ENCODE data around the gene TLK2. TPM values are rescaled to one million over a fixed set of nuclear protein-coding genes. Genes with fewer than 3 reads are reported as not detected.

TLK2 gene

DNA sequence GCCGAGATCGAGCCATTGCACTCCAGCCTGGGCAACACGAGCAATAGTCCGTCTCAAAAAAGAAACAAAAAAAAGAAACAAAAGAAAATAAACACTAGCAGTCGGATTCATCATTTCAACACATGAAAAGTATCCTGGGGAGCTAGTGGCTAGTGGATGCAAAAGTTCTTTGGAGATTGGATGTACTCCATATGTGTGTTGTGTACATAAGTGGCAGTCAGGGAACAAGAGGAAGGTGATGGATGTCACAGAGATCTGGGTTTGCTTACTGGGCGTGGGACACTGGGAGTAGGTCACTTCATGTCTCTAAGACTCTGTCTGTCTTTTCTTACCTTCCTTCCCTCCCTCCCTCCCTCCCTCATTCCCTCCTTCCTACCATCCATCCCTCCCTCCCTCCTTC, 184.2 kb downstream of the TLK2 start:
- H2AFZ ChIP-seq (ENCODE audit: low read length) = no peak overlapping the region
- H3K9me3 ChIP-seq (replicated peaks in 1 of 2; ENCODE audit: control insufficient read depth in 2 of 2, insufficient read depth in 1 of 2, low read depth in 1 of 2, low read length in 2 of 2) = peaks cover 5 to 23% of the 10 kb centered on the region in 2 donors
- H4K8ac ChIP-seq (ENCODE audit: low read depth, low read length) = no peak overlapping the region
- no peak for DNase-seq (ENCODE audit: low spot score)
- no peaks in the 10 kb centered on the region for H3K27me3 ChIP-seq (ENCODE audit: control insufficient read depth in 3 of 3, insufficient read depth in 3 of 3, low read depth in 1 of 3, low read length in 3 of 3)
- no peak overlapping the region for H2AK5ac ChIP-seq (ENCODE audit: low read depth, low read length)
- H3K27ac ChIP-seq (replicated peaks; ENCODE audit: low read length) = no peak overlapping the region
- H3K79me1 ChIP-seq (ENCODE audit: low read depth, low read length) = peaks cover 2% of the 10 kb centered on the region
- no peak overlapping the region for H3K4ac ChIP-seq (ENCODE audit: low read length)
- no peak overlapping the region for H3K14ac ChIP-seq (ENCODE audit: low read length)
- H3K18ac ChIP-seq (ENCODE audit: low read length) = no peak overlapping the region
- no CpG with 5 or more reads among the region's 6 CpGs for WGBS, 2 donors (ENCODE audit: extremely low coverage in 2 of 2, insufficient read length in 2 of 2, insufficient replicate concordance in 1 of 2)
- no peak overlapping the region for H3K23ac ChIP-seq (ENCODE audit: low read depth, low read length, poor library complexity)
- no peak overlapping the region for H3K4me2 ChIP-seq (ENCODE audit: insufficient read depth, low read length, poor library complexity, severe bottlenecking)
- peaks cover 0 to 11% of the 10 kb centered on the region in 2 donors for H3K4me1 ChIP-seq (ENCODE audit: control insufficient read depth in 2 of 2, insufficient read depth in 1 of 2, low read depth in 1 of 2, low read length in 2 of 2)
- no peak overlapping the region for H2BK15ac ChIP-seq (ENCODE audit: low read length)
- H3K36me3 ChIP-seq (replicated peaks in 1 of 2; ENCODE audit: control insufficient read depth in 2 of 2, insufficient read depth in 2 of 2, low read length in 2 of 2) = peaks cover 6 to 53% of the 10 kb centered on the region in 2 donors
- H2BK120ac ChIP-seq (ENCODE audit: low read depth, low read length) = no peak overlapping the region
- H2BK5ac ChIP-seq (ENCODE audit: low read length) = no peak overlapping the region
- no peak overlapping the region for H2BK12ac ChIP-seq (ENCODE audit: low read length)
- H4K91ac ChIP-seq (ENCODE audit: low read depth, low read length, poor library complexity) = no peak overlapping the region
- H3K4me3 ChIP-seq (ENCODE audit: low read length in 2 of 2) = no peak overlapping the region
- H3K9ac ChIP-seq (ENCODE audit: low read depth, low read length, poor library complexity) = no peak overlapping the region

Small RNA genes within 50 kb of the gene (small RNA-seq; reads per million reads assigned to genes)
- not detected for gene RF00019 (ENCODE audit: insufficient read depth)

Measured in neuronal stem cell (in vitro differentiated cells).